ENCODE data around the gene SPAST.
"Not testable (repeated sequence)": the region's sequence is repeated elsewhere in the genome, so short reads cannot be mapped to it uniquely, and the experiment has no call there.

SPAST gene

DNA sequence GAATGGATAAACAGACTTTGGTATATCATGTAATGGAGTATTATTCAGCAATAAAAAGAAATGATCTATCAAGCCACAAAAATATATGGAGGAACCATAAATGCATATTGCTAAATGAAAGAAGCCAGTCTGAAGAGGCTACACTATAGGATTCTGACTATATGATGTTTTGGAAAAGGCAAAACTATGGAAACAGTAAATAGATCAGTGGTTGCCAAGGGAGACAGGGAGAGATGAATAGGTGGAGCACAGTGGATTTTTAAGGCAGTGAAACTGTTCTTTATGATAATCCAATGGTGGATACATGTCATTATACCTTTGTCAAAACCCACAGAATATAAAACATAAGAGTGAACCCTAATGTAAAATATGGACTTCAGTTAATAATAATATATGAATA lies 61.3 kb downstream of the SPAST start:
- DNase-seq (ENCODE audit: low spot score), result no peak

DNA sequence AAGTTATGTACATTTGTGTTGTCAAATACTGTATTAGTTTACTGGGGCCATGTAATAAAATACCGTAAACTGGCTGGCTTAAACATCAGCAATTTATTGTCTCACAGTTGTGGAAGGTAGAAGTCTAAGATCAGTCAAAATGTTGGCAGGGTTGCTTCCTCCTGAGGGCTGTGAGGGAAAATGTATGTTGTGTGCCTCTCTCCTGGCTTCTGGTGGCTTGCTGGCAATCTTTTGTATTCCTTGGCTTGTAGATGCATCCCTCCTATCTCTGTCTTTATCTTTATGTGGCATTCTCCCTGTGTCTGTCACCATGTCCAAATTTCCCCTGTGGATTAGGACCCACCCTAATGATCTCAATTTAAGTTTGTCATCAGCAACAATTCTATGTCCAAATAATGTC lies 65.3 kb downstream of the SPAST start:
- no peak for DNase-seq (ENCODE audit: low spot score)

- no peak for DNase-seq (ENCODE audit: low spot score)
Measured at GRCh38 chr2:32129086-32129485, 65.7 kb downstream of the SPAST start.

DNA sequence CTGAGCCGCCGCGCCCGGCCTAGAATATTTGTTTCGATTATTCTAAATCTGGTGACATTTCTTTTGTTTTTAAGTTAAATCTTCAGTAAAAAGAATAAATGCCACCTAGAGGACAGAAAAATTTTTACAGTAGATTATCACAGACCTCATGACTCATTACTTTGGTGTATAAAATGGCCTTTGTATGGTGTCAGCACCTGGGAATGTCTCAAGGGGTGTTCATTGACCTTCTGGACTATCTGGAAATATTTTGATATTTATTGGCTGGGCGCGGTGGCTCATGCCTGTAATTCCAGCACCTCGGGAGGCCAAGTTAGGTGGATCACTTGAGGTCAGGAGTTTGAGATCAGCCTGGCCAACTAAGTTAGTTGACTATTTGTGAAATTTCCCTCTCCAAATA lies 72.1 kb downstream of the SPAST start:
- no peak for DNase-seq (ENCODE audit: low spot score)

- no peak for DNase-seq (ENCODE audit: low spot score)
Measured at GRCh38 chr2:32136097-32136496, 72.7 kb downstream of the SPAST start.

GRCh38 chr2:32151544-32151943 lies 88.2 kb downstream of the SPAST start:
- DNase-seq (ENCODE audit: low spot score), result not testable (repeated sequence)

DNA sequence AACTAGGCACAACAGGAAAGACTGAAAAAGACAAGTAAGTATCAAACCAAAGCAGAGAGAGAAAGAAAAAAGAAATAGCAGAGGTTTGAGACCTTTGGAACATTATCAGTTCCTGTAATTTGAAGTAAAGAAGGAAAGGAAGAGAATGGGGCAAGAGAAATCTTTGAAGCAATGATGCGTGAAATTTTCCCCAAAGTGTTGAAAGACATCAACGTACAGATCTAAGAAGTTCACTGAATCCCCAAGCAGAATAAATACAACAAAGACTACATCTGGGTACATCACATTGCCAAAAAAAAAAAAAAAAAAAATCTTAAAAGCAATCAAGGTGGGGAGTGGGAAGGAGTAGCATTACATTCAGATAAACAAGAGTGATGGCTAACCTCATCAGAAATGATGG lies 96.3 kb downstream of the SPAST start:
- DNase-seq (ENCODE audit: low spot score), result no peak

DNA sequence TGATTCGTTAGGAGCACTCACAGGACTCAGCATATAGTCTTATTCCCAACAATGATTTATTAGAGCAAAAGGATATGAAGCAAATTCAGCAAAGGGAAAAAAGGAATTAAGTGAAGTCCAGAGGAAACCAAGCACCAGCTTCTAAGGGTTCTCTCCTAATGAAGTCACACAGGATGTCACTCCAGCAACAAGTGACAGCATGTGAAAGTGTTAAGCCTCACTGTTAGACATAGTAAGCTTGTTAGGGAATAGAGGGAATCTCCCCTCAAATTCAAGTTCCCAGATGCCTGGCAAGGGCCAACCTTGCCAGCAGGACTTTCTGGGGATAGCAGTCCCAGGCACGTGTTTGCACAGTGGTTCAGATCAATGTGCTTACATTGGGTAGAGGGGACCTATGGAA lies 97.9 kb downstream of the SPAST start:
- no peak for DNase-seq (ENCODE audit: low spot score)

GRCh38 chr2:32164254-32164653 lies 100.9 kb downstream of the SPAST start:
- DNase-seq (ENCODE audit: low spot score), result not testable (repeated sequence)

DNA sequence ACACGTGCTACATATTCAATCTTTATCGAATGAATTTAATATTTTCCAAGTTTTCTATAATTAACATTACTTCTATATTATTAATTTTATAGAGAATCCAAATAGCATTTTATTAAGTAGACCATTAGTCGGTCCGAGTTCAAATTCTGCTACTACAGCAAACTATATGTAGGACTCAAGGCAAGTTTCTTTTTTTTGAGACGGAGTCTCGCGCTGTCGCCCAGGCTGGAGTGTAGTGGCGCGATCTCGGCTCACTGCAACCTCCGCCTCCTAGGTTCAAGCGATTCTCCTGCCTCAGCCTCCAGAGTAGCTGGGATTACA lies 101.6 kb downstream of the SPAST start:
- not testable (repeated sequence) for DNase-seq (ENCODE audit: low spot score)

GRCh38 chr2:32166115-32166574 lies 102.8 kb downstream of the SPAST start:
- DNase-seq (ENCODE audit: low spot score), result no peak

GRCh38 chr2:32168513-32168912 lies 105.2 kb downstream of the SPAST start:
- DNase-seq (ENCODE audit: low spot score), result no peak

GRCh38 chr2:32172870-32173269 lies 109.5 kb downstream of the SPAST start:
- no peak for DNase-seq (ENCODE audit: low spot score)

GRCh38 chr2:32182667-32183066 lies 119.3 kb downstream of the SPAST start:
- no peak for DNase-seq (ENCODE audit: low spot score)

DNA sequence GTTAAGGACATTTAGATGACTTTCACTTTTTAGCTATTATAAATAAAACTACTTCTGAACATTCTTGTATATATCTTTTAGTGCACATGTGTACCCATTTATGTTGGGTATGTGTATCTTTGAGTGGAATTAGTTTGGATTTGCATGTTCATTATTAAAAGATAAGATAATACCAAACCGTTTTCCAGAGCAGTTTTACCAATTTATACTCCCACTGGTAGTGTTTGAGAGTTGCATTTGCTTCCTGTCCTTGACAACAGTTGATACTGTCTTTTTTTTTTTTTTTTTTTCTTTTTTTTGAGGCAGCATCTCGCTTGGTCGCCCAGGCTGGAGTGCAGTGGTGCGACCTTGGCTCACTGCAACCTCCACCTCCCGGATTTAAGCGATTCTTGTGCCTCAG lies 125.7 kb downstream of the SPAST start:
- DNase-seq (ENCODE audit: low spot score), result no peak

- DNase-seq (ENCODE audit: low spot score), result no peak
Measured at GRCh38 chr2:32192418-32192817, 129.1 kb downstream of the SPAST start.

- no peak for DNase-seq (ENCODE audit: low spot score)
Measured at GRCh38 chr2:32200814-32201213, 137.5 kb downstream of the SPAST start.

GRCh38 chr2:32203428-32203827 lies 140.1 kb downstream of the SPAST start:
- not testable (repeated sequence) for DNase-seq (ENCODE audit: low spot score)

Measured in putamen (tissue), 1 donor.